Dermis blood vessel endothelial cell (primary cell): ENCODE measurements around the gene RHOT2. TPM values are rescaled to one million over a fixed set of nuclear protein-coding genes. Genes with fewer than 3 reads are reported as not detected.
A peak's percentile ranks its signal among the peaks of the same experiment; 100 is the strongest.

ENCODE experiments used
- DNase-seq: peaks from one replicate; pipeline ENCODE4 v3.0.0; 2010
- total RNA-seq: library from RNA; depleted of rRNA; stranded (reverse); fragments of >200 nt; gene quantifications from 2 replicates; pipeline ENCODE4 v1.2.3, GENCODE V29; 2014

Gene RHOT2
- total RNA-seq, 1 donor from 2014 or later: 49.0 TPM

DNA sequence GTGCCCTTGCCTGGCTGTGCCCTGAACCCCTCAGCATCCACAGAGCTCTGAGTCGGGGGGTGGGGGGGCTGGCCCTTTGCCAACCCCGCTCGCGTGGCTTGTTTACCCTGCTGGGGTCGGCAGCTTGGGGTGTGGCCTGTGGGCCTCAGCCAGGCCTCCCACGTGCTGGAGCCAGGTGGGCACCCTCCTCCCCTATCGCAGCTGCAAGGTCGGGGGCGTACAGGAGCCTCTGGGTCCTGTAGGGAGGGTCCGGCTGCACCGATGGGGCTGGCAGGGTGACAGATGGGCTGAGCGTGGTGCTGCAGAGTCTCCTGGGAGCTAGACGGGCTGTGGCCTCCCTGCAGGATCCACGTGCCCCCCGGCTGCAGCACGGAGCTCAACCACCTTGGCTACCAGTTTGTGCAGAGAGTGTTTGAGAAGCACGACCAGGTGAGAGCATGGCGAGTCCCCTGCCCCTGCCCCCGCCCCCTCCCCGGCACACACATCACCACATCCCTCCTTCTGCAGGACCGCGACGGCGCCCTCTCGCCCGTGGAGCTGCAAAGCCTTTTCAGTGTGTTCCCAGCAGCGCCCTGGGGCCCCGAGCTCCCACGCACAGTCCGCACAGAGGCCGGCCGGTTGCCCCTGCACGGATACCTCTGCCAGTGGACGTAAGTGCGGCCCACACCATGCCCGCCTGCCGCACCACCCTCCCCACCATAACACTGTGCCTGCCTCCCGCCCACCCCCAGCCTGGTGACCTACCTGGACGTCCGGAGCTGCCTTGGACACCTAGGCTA is 3.6 kb downstream of the RHOT2 start:
- DNase-seq: no peak

DNA sequence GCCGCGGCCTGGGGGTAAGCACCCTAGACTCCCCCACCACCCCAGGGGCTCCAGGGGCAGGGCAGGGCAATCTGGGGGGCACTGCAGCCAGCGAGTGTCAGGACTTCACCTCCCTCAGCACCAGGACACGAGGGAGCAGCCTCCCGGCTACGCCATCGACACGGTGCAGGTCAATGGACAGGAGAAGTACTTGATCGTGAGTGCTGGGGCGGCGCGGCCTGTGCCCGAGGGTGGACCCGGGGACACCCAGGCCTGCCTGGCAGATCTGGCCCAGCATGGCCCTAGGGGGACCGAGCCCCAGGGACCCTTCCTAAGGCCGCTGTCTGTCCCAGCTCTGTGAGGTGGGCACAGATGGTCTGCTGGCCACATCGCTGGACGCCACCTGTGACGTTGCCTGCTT is 4.4 kb downstream of the RHOT2 start:
- no peak for DNase-seq

- DNase-seq: no peak
Observed at GRCh38 chr16:672851-673250, 4.9 kb downstream of the RHOT2 start.

DNA sequence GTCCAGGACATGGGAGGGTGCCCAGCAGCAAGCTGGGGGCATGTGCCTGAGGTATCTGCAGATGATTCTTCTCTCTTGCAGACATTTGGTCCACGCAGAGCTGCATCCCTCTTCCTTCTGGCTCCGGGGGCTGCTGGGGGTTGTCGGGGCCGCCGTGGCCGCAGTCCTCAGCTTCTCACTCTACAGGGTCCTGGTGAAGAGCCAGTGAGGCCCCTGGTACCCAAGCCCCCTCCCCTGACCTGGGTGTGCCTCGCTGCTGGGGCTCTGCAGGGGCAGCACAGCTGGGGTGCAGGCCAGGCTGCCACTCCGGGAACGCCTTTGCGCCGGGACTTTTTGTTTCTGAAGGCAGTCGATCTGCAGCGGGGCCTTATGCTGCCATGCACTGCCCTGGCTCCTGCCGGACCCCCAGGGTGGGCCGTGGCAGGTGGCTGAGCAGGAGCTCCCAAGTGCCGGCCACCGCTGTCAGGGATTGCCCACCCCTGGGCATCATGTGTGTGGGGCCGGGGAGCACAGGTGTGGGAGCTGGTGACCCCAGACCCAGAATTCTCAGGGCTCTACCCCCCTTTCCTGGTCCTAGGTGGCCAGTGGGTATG is 5.6 kb downstream of the RHOT2 start:
- no peak for DNase-seq

DNA sequence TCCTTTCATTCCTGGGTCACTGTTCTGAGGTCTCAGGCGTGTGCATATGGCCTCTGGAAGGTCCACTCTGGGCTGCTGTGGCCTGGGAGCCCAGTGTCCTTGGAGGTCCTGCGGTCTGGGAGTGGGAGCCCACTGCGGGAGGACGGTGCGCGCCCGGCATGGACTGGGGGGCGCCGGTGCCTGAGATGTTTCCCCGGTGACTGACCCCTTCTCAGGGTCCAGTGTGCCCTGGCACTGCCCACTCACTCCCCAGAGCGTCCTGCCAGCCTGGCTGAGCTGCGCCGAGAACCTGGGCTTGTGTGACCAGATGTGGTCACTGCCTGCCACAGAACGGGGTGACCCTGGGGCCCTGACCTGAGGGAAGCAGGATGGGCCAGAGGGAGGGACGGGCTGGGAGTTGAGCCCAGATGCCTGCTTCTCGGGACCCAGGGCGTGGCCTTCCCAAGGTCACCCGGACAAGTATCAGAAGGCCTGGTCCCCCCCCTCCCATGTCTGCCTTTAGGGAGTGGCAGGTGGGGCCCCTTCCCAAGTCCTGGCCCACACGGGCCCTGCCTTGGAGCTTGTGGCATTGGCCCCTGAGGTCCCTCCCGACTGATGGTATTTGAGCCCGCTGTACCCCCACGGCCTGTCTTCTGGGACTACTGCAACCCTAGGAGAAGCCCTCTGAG is 6.4 kb downstream of the RHOT2 start:
- no peak for DNase-seq

DNA sequence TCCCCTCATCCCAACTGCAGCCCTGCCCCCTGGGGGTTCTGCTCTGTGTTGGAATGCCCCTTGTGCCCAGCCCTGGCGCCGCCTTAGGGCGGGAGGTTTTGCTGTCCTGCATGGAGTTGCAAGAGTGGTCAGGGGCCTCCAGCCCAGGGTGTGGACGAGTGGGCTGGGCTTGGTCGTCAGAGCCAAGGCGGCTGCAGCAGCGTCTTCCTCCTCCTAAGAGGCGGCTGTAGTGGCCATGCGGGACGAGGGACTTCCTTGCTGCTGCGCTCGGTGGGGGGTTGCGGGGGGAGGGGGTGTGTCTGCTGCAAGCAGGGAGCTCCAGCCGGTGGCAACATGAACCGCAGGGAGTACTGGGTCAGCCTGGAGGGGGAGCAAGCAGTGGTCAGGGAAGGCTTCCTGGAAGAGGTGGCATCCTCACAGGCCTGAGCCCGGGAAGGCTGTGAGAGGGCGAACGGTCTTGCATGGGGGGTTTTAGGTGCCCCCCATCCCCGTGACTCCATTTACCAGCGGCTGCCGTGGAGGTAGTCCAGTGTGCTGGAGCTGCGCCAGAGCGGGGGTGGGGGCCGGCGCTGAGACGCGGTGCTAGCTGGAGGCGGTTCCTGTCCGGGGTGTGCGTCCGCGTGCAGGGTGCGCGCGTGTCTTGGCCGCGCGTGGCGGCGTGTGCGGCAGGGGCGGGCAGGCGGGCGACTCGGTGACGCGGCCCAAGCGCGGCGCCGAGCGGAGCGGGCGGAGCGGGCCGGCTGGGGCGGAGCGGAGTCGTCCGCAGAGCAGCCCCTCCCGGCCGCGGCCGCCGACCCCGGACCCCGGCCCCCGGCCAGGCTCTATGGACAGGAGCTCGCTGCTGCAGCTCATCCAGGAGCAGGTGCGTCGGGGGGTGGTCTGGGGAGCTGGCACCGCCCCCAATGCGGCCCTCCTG is 7.3 kb downstream of the RHOT2 start, which contains the start of gene RHBDL1:
Gene RHBDL1, plus strand, starts transcription at position 704 of the 916 bp plus-strand sequence. Its CDS starts 120 bp downstream, at position 824.
- peak; percentile 24 for DNase-seq

- no peak for DNase-seq
Observed at GRCh38 chr16:675884-676564, 8.1 kb downstream of the RHOT2 start.

GRCh38 chr16:676565-676902 is 8.6 kb downstream of the RHOT2 start:
- DNase-seq: no peak

- no peak for DNase-seq
Observed at GRCh38 chr16:676913-677312, 9.0 kb downstream of the RHOT2 start.

DNA sequence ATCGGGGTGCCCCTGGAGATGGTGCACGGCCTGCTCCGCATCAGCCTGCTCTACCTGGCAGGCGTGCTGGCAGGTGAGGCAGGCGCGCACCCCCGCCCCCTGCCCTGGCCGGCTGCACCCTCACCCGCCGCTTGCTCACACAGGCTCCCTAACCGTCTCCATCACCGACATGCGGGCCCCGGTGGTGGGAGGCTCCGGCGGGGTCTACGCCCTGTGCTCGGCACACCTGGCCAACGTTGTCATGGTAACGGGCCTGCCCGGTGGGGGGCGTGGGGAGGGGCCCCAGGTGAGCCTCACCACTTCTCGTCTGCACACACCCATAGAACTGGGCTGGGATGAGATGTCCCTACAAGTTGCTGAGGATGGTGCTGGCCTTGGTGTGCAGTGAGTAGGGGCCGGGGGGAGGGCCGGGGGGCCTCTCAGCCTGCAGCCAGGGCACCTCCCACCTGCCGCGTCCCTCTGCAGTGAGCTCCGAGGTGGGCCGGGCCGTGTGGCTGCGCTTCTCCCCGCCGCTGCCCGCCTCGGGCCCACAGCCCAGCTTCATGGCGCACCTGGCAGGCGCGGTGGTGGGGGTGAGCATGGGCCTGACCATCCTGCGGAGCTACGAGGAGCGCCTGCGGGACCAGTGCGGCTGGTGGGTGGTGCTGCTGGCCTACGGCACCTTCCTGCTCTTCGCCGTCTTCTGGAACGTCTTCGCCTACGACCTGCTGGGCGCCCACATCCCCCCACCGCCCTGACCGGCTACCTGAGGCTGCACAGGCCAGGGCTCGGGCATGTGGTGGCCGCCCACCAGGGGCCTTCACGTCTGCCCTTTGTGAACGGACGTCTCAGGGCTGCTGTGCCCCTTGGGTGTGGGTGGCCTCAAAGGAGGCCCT is 9.6 kb downstream of the RHOT2 start:
- DNase-seq: no peak

DNA sequence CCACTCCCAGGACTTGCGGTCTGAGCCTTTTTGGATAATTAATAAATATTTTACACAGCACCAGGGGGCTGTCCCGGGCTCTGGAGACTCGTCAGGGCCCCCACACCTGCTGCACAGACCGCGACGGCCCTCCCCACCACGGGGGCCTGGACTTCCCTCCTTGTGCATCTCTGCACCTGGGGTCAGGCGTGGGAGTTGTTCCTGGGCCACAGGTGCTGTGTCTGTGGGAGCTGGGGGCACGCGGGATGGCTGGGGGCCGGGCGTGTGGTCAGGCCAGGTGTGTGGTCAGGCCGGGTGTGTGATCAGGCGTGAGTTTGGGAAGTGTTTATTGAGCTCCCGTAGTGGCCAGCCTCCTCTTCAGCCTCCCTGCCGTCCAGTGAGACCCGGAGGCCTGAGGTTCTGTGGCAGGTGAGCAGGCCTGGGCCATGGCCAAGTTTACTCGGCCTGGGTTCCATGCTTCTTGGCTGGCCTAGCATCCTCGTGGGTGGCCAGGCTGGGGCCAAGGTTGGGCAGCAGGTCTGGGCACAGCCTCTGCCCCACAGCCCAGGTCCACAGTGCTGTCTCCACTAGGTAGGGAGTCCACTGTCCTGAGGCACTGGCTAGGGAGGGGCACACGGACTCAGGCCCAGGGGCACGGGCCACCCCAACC is 10.4 kb downstream of the RHOT2 start:
- no peak for DNase-seq

GRCh38 chr16:678858-679813 is 11.2 kb downstream of the RHOT2 start:
- peak; percentile 64 for DNase-seq

DNA sequence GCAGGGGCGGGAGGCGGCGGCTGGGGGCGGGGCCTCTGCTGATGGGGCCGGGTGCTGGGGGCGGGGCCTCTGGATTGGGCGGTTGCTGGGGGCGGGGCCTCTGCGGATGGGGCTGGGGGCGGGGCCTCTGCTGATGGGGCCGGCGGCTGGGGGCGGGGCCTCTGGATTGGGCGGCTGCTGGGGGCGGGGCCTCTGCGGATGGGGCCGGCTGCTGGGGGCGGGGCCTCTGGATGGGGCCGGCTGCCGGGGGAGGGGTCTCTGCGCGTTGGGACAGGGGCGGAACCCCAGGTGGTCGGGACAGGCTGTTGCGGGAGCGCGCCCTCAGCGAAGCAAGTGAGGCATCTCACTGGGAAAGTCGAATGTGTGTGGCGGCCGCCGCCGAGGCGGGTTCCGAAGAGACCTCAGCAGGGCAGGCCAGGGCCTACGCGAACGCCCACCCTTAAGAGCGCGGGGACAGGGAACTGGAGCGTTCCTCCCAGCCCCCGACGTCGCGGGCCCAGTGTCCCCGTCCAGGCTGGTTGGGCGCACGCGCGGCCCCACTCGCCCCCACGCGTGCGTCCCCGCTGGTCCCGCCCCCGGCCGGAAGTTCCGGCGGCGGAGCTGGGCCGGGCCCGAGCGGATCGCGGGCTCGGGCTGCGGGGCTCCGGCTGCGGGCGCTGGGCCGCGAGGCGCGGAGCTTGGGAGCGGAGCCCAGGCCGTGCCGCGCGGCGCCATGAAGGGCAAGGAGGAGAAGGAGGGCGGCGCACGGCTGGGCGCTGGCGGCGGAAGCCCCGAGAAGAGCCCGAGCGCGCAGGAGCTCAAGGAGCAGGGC is 12.1 kb downstream of the RHOT2 start, which contains the start of gene STUB1:
Gene STUB1, plus strand, starts transcription at position 597 of the 811 bp plus-strand sequence. Its CDS starts 116 bp downstream, at position 713.
- DNase-seq: peak; percentile 87

DNA sequence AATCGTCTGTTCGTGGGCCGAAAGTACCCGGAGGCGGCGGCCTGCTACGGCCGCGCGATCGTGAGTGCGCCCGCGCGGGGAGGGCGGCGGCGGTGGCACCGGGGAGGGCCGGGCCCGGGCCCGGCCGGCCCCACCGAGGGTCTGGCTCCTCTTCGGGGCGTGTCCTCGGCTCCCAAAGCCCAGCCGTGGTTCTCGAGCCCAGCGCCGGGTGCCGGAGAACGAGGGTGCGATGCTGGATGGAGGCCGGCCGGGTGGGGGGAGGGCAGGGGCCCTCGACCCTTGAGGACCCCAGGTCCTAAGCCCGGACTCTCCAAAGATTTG is 12.7 kb downstream of the RHOT2 start:
- DNase-seq: no peak

DNA sequence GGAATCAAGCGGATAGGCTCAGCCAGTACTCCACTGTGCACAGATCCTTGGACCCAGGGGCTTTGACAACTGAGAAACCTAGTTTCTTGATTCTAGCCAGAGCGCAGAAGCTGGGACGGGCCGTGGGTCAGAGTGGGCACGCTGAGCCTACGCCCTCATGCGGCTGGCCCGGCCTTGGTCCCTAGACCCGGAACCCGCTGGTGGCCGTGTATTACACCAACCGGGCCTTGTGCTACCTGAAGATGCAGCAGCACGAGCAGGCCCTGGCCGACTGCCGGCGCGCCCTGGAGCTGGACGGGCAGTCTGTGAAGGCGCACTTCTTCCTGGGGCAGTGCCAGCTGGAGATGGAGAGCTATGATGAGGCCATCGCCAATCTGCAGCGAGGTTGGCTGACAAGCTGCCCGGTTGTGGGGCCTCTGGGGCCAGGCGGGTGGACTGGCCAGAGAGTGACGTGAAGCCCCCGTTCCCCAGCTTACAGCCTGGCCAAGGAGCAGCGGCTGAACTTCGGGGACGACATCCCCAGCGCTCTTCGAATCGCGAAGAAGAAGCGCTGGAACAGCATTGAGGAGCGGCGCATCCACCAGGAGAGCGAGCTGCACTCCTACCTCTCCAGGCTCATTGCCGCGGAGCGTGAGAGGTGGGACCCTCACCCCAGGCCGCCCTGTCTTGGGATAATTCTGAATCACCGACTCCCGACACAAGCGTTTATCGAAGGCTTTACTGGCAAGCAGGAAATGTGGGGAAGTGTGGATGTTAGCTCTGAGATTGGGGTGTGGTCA is 13.2 kb downstream of the RHOT2 start:
- DNase-seq: peak; percentile 55

GRCh38 chr16:681746-682427 is 14.0 kb downstream of the RHOT2 start:
- no peak for DNase-seq
